ENCODE measurements around the gene ANXA1.

Gene ANXA1

DNA sequence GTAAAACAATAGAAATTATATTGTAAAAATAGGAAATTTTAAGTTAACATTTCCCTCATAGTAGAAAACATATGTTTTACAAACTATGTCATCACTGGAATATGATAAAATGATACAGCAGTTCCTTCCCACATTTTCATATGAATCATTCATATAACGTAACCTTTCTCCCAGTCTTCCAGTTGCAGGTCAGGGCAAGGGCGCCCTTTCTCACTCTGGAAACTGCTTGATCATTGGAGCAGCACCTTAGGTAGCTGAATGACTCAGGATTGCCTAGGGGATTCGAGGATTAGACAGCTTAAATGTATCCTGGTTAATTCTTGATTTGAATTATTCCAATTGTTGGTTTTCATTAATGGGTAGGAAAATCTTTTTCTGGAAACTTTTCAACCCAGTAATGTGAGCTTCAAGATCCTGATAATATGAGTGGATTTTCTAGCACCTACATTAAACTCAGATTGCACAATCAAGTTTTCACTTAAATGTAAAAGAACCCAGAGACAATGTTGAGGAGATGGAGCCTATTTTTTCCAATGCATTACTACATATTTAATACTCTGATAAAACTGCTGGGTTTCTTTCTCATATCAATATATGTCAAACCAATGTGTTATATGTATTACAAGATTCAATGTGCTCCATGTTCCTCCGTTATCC lies 32.6 kb upstream of the ANXA1 start:
- Histone ChIP-seq H3K4me1 (ENCODE audit: control insufficient read depth in 1 of 2, insufficient read depth in 2 of 2, low read length in 2 of 2) (no peaks in the 10 kb centered on the region), H4K12ac (ENCODE audit: low read depth, low read length) (no peak overlapping the region), H3K36me3 (ENCODE audit: control insufficient read depth in 1 of 2, insufficient read depth in 2 of 2, low read length in 2 of 2) (no peaks in the 10 kb centered on the region), H3K27me3 (ENCODE audit: insufficient read depth, low read length) (no peaks in the 10 kb centered on the region), H3K4ac (ENCODE audit: low read depth, low read length) (no peak overlapping the region), H2AFZ (ENCODE audit: insufficient read depth, low read length, poor library complexity) (no peak overlapping the region), H3K4me3 (ENCODE audit: low read depth, low read length) (no peak overlapping the region), H3K9me3 (ENCODE audit: insufficient read depth, low read depth, low read length) (no peaks in the 10 kb centered on the region), H4K8ac (ENCODE audit: low read depth, low read length) (no peak overlapping the region), H3K79me1 (ENCODE audit: low read length) (no peaks in the 10 kb centered on the region), H3K27ac (ENCODE audit: low read depth, low read length) (no peak overlapping the region), H3K18ac (ENCODE audit: low read length) (no peak overlapping the region), H3K4me2 (ENCODE audit: low read length) (no peak overlapping the region), H2BK120ac (ENCODE audit: insufficient read depth, low read length, poor library complexity) (no peak overlapping the region), H3K23ac (ENCODE audit: low read length) (no peak overlapping the region), H4K91ac (ENCODE audit: low read depth, low read length) (no peak overlapping the region), H3K9ac (ENCODE audit: low read length) (no peak overlapping the region), H3K79me2 (ENCODE audit: control insufficient read depth, insufficient read depth, low read length, poor library complexity) (no peaks in the 10 kb centered on the region), H2AK5ac (ENCODE audit: low read length) (no peak overlapping the region), H3K14ac (ENCODE audit: low read length) (no peak overlapping the region), H2BK5ac (ENCODE audit: low read depth, low read length, poor library complexity) (no peak overlapping the region), H2BK12ac (ENCODE audit: low read length) (no peak overlapping the region)
- WGBS (ENCODE audit: extremely low coverage, insufficient coverage, insufficient read length), result no CpG with 5 or more reads among the region's 4 CpGs
- DNase-seq, result peak in 1 of 2 donors; percentile 31

DNA sequence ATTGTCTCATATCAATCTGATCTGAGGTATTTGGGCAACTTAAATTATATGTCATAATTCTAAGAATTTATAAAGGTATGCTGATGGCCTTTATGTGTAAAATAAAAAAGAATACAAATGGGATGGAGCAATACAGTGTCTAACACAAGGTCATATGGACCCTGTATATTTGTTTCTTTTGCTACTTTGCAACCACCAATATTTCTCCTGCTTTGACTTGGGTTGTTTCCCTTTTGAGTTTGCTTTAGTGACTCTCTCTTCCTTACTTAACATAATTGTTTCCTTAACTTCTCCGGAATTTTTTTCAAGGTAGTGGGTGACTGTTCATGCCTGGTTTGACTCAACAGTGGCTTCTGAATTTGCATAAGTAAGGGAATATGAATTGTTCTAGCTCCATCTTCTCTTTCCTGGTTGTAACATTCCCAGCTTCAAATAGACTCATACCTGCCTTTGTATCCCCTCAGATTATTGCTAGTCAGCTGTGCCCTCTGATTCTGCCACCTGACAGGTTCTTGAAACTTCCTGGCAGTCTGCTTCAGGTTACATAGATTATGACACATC lies 30.2 kb upstream of the ANXA1 start:
- H3K4me1 ChIP-seq (ENCODE audit: control insufficient read depth in 1 of 2, insufficient read depth in 2 of 2, low read length in 2 of 2), result no peaks in the 10 kb centered on the region
- no peak overlapping the region for H2BK12ac ChIP-seq (ENCODE audit: low read length)
- no peaks in the 10 kb centered on the region for H3K79me1 ChIP-seq (ENCODE audit: low read length)
- no peaks in the 10 kb centered on the region for H3K9me3 ChIP-seq (ENCODE audit: insufficient read depth, low read depth, low read length)
- no peak overlapping the region for H3K14ac ChIP-seq (ENCODE audit: low read length)
- H3K27ac ChIP-seq (ENCODE audit: low read depth, low read length), result no peak overlapping the region
- no peak overlapping the region for H3K18ac ChIP-seq (ENCODE audit: low read length)
- no peak overlapping the region for H3K4me2 ChIP-seq (ENCODE audit: low read length)
- no peaks in the 10 kb centered on the region for H3K36me3 ChIP-seq (ENCODE audit: control insufficient read depth in 1 of 2, insufficient read depth in 2 of 2, low read length in 2 of 2)
- H4K8ac ChIP-seq (ENCODE audit: low read depth, low read length), result no peak overlapping the region
- no peak overlapping the region for H2BK5ac ChIP-seq (ENCODE audit: low read depth, low read length, poor library complexity)
- H4K12ac ChIP-seq (ENCODE audit: low read depth, low read length), result no peak overlapping the region
- H3K9ac ChIP-seq (ENCODE audit: low read length), result no peak overlapping the region
- H3K4me3 ChIP-seq (ENCODE audit: low read depth, low read length), result no peak overlapping the region
- no peak overlapping the region for H3K4ac ChIP-seq (ENCODE audit: low read depth, low read length)
- H2AFZ ChIP-seq (ENCODE audit: insufficient read depth, low read length, poor library complexity), result no peak overlapping the region
- no peak overlapping the region for H2BK120ac ChIP-seq (ENCODE audit: insufficient read depth, low read length, poor library complexity)
- no peaks in the 10 kb centered on the region for H3K27me3 ChIP-seq (ENCODE audit: insufficient read depth, low read length)
- no CpG with 5 or more reads among the region's 1 CpG for WGBS (ENCODE audit: extremely low coverage, insufficient coverage, insufficient read length)
- no peaks in the 10 kb centered on the region for H3K79me2 ChIP-seq (ENCODE audit: control insufficient read depth, insufficient read depth, low read length, poor library complexity)
- H4K91ac ChIP-seq (ENCODE audit: low read depth, low read length), result no peak overlapping the region
- H2AK5ac ChIP-seq (ENCODE audit: low read length), result no peak overlapping the region
- H3K23ac ChIP-seq (ENCODE audit: low read length), result no peak overlapping the region
- DNase-seq, result no peak

DNA sequence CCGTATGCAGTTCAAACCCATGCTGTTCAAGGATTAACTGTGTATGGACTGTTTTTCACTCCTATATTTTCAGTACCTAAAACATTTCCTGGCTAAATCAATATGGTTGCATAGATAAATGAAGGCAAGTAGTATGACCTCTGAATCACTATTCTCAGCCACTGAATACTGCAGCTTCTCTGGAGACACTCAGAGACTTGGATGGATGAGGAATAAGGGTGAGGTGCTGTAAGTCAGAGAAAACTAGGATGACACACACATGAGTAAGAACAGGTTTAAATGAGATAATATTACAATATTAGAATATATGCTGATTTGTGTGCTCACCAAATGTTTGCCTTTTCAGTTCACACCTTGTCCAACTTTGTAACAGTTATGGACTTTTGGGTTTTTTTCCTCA lies 26.0 kb upstream of the ANXA1 start:
- no peak overlapping the region for H4K12ac ChIP-seq (ENCODE audit: low read depth, low read length)
- H3K9me3 ChIP-seq (ENCODE audit: insufficient read depth, low read depth, low read length), result no peaks in the 10 kb centered on the region
- H3K9ac ChIP-seq (ENCODE audit: low read length), result no peak overlapping the region
- DNase-seq, result no peak
- H3K14ac ChIP-seq (ENCODE audit: low read length), result no peak overlapping the region
- H3K4ac ChIP-seq (ENCODE audit: low read depth, low read length), result no peak overlapping the region
- H2AK5ac ChIP-seq (ENCODE audit: low read length), result no peak overlapping the region
- no peak overlapping the region for H3K23ac ChIP-seq (ENCODE audit: low read length)
- H3K27me3 ChIP-seq (ENCODE audit: insufficient read depth, low read length), result no peaks in the 10 kb centered on the region
- no peaks in the 10 kb centered on the region for H3K79me2 ChIP-seq (ENCODE audit: control insufficient read depth, insufficient read depth, low read length, poor library complexity)
- H3K27ac ChIP-seq (ENCODE audit: low read depth, low read length), result no peak overlapping the region
- H3K4me2 ChIP-seq (ENCODE audit: low read length), result no peak overlapping the region
- no peak overlapping the region for H3K4me3 ChIP-seq (ENCODE audit: low read depth, low read length)
- no peak overlapping the region for H2BK120ac ChIP-seq (ENCODE audit: insufficient read depth, low read length, poor library complexity)
- no peak overlapping the region for H4K91ac ChIP-seq (ENCODE audit: low read depth, low read length)
- no CpG with 5 or more reads among the region's 1 CpG for WGBS (ENCODE audit: extremely low coverage, insufficient coverage, insufficient read length)
- H3K18ac ChIP-seq (ENCODE audit: low read length), result no peak overlapping the region
- no peak overlapping the region for H2BK12ac ChIP-seq (ENCODE audit: low read length)
- no peaks in the 10 kb centered on the region for H3K36me3 ChIP-seq (ENCODE audit: control insufficient read depth in 1 of 2, insufficient read depth in 2 of 2, low read length in 2 of 2)
- no peaks in the 10 kb centered on the region for H3K4me1 ChIP-seq (ENCODE audit: control insufficient read depth in 1 of 2, insufficient read depth in 2 of 2, low read length in 2 of 2)
- H3K79me1 ChIP-seq (ENCODE audit: low read length), result peaks cover 1% of the 10 kb centered on the region
- no peak overlapping the region for H2AFZ ChIP-seq (ENCODE audit: insufficient read depth, low read length, poor library complexity)
- H2BK5ac ChIP-seq (ENCODE audit: low read depth, low read length, poor library complexity), result no peak overlapping the region
- H4K8ac ChIP-seq (ENCODE audit: low read depth, low read length), result no peak overlapping the region

DNA sequence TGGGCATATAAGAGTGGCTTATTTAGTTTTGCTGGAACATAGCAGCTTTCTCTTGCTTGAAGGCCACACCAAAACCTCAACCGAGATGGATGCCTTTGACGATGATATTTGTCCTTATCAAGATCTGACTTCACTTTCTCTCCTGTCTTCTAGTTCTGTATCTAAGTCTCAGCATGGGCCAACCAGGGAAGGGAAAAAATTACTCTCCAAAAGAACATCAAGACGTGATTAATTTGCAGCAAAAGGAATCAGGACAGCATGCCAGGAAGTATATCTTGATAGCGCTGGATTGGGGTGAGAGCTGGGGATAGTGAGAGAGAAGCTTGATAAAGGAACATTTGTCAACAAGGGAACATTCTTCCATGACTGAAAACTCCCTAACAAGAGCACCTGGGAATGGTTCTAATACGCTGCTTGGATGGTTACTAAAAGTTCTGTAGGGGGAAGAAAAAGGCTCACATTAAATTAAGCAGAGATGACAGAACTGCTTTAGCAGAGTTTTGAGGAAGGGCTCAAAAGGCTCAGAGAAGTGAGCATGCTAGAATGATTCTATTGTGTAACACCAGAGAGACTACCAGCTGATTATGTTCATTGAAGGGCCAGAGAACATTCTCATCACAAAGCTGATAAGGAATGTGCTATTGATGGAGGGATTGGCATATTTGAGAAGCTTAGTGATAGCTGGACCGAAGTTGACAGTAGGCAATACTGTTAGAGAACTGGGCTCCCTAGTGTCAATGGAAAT lies 21.6 kb upstream of the ANXA1 start:
- Histone ChIP-seq H2BK5ac (ENCODE audit: low read depth, low read length, poor library complexity) (no peak overlapping the region), H3K9ac (ENCODE audit: low read length) (no peak overlapping the region), H3K18ac (ENCODE audit: low read length) (no peak overlapping the region), H3K36me3 (ENCODE audit: control insufficient read depth in 1 of 2, insufficient read depth in 2 of 2, low read length in 2 of 2) (no peaks in the 10 kb centered on the region), H2AK5ac (ENCODE audit: low read length) (no peak overlapping the region), H3K4me2 (ENCODE audit: low read length) (no peak overlapping the region), H3K14ac (ENCODE audit: low read length) (no peak overlapping the region), H2AFZ (ENCODE audit: insufficient read depth, low read length, poor library complexity) (no peak overlapping the region), H3K4ac (ENCODE audit: low read depth, low read length) (no peak overlapping the region), H3K79me1 (ENCODE audit: low read length) (peaks cover 3% of the 10 kb centered on the region), H3K27ac (ENCODE audit: low read depth, low read length) (no peak overlapping the region), H3K4me3 (ENCODE audit: low read depth, low read length) (no peak overlapping the region), H4K91ac (ENCODE audit: low read depth, low read length) (no peak overlapping the region), H3K4me1 (ENCODE audit: control insufficient read depth in 1 of 2, insufficient read depth in 2 of 2, low read length in 2 of 2) (peaks cover 0 to 2% of the 10 kb centered on the region in 2 experiments), H3K79me2 (ENCODE audit: control insufficient read depth, insufficient read depth, low read length, poor library complexity) (no peaks in the 10 kb centered on the region), H4K8ac (ENCODE audit: low read depth, low read length) (no peak overlapping the region), H3K9me3 (ENCODE audit: insufficient read depth, low read depth, low read length) (no peaks in the 10 kb centered on the region), H2BK12ac (ENCODE audit: low read length) (no peak overlapping the region), H3K23ac (ENCODE audit: low read length) (no peak overlapping the region), H3K27me3 (ENCODE audit: insufficient read depth, low read length) (no peaks in the 10 kb centered on the region), H4K12ac (ENCODE audit: low read depth, low read length) (no peak overlapping the region), H2BK120ac (ENCODE audit: insufficient read depth, low read length, poor library complexity) (no peak overlapping the region)
- no CpG with 5 or more reads among the region's 6 CpGs for WGBS (ENCODE audit: extremely low coverage, insufficient coverage, insufficient read length)
- no peak for DNase-seq

All from trophoblast cell (in vitro differentiated cells and primary cell).